Measurements from ENCODE around the gene RAN.

Gene RAN

GRCh38 chr12:130871286-130872178 lies at the start of gene RAN:
RAN (plus strand) TSS chr12:130872066; CDS start chr12:130872594, 528 bp downstream.
- TF ChIP-seq CTCF (IDR thresholded peaks at IDR 0.05; ENCODE audit: low read depth, low read length) = no peak
- H3K4me3 ChIP-seq (ENCODE audit: low read depth, low read length) = peak within 1 kb of the TSS; percentile 90

- TF ChIP-seq CTCF (IDR thresholded peaks at IDR 0.05; ENCODE audit: low read depth, low read length) = no peak
These were observed 46.1 kb upstream of the RAN start for GRCh38 chr12:130825771-130826150.

GRCh38 chr12:130826151-130826801 lies 45.6 kb upstream of the RAN start:
- peak; percentile 62; the same call in 1 of the 2 replicates for TF ChIP-seq CTCF (IDR thresholded peaks at IDR 0.05; ENCODE audit: low read depth, low read length)
- H3K4me3 ChIP-seq (ENCODE audit: low read depth, low read length) = no peak overlapping the region

More at GRCh38 chr12:130825771-130826150, 46.1 kb upstream of the RAN start:
- H3K4me3 ChIP-seq (ENCODE audit: low read depth, low read length) = no peak overlapping the region

- no peak for TF ChIP-seq CTCF (IDR thresholded peaks at IDR 0.05; ENCODE audit: low read depth, low read length)
These were observed 44.4 kb upstream of the RAN start for GRCh38 chr12:130827432-130827831.

GRCh38 chr12:130828895-130829294 lies 43.0 kb upstream of the RAN start:
- H3K4me3 ChIP-seq (ENCODE audit: low read depth, low read length) = no peak overlapping the region
- TF ChIP-seq CTCF (IDR thresholded peaks at IDR 0.05; ENCODE audit: low read depth, low read length) = no peak

More at GRCh38 chr12:130827432-130827831, 44.4 kb upstream of the RAN start:
- H3K4me3 ChIP-seq (ENCODE audit: low read depth, low read length) = no peak overlapping the region

- no peak overlapping the region for H3K4me3 ChIP-seq (ENCODE audit: low read depth, low read length)
- TF ChIP-seq CTCF (IDR thresholded peaks at IDR 0.05; ENCODE audit: low read depth, low read length) = no peak
These were observed 42.2 kb upstream of the RAN start for GRCh38 chr12:130829391-130830245.

Measured in WI38 (cell line).